ENCODE measurements around the gene RAB3C.

RAB3C gene

GRCh38 chr5:58731641-58732040, 148.8 kb downstream of the RAB3C start:
- DNase-seq (ENCODE audit: low read depth in 2 of 2): no peak

- DNase-seq (ENCODE audit: low read depth in 2 of 2): no peak
Measured at GRCh38 chr5:58735637-58736036, 152.8 kb downstream of the RAB3C start.

DNA sequence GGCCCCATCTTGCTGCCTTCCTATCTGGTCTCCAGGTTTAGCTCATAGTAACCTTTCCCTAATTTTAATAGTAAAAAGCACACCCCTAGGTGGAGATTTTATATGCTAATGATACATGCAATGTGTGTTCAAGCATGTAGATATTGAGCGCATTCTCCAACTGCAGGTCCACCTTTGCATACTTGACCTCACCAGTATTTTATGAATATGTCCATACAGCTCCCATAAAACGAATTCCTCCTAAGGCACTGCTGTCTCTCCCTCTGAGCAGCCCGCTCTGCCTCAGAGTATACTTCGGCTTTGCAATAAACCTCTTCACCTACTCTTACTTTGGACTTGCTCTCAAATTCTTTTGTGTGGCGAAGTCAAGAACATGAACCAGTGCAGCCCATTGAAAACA, 153.3 kb downstream of the RAB3C start:
- no peak for DNase-seq (ENCODE audit: low read depth in 2 of 2)

- DNase-seq (ENCODE audit: low read depth in 2 of 2): no peak
Measured at GRCh38 chr5:58737671-58738070, 154.8 kb downstream of the RAB3C start.

DNA sequence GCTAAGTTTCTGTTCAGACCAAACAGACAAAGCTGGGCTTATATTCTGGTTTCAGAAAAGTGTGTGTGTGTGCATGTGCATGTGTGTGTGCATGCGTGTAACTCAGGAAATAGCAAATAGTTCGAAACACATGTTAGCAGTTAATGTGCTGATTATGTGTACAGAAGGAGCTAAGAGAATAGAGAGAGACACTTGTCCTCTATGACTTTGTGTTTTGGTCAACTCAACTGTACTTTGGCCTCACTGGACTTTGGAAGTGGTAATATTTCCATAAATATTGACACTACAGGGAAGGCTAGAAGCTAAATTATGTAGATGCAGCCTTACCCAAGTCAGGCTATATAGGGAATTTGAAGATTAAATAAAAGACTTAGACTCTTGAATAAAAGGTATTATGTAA, 155.5 kb downstream of the RAB3C start:
- DNase-seq (ENCODE audit: low read depth in 2 of 2): no peak

DNA sequence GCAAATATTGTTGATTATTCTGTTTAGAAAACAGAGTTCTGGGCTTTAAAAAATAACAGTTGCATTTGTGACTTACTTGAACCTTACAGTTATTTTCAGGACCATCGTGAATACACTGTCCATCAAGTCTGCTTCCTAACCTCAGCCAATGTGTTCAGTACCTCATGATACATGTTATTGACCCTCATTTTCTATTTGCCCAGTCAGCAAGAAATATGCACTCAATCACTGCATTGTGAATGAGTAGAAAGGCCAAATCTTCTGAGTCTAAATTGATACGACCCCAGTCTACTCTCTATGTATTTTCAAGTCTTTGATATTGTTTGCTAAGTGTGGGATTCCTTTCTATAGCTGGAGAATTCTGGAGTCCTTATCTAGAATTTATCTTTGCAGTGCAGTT, 156.2 kb downstream of the RAB3C start:
- no peak for DNase-seq (ENCODE audit: low read depth in 2 of 2)

DNA sequence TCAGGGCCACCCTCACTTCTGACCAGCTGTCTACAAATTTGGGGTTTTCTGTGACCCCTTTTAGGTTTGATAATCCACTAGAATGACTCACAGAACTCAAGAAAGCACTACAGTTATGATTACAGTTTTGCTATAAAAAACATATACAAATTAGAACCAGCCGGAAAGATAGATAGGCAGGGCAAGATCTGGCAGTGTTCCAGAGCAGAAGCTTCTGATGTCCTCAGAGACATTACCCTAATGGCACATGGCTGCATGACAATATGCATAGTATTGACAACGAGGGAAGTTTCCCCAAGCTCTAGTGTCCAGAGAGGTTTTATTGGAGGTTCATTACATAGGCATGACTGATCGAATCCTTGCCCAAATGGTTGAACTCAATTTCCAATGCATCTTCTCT, 158.1 kb downstream of the RAB3C start:
- DNase-seq (ENCODE audit: low read depth in 2 of 2): no peak

- no peak for DNase-seq (ENCODE audit: low read depth in 2 of 2)
Measured at GRCh38 chr5:58745350-58745749, 162.5 kb downstream of the RAB3C start.

- DNase-seq (ENCODE audit: low read depth in 2 of 2): no peak
Measured at GRCh38 chr5:58746321-58746720, 163.4 kb downstream of the RAB3C start.

GRCh38 chr5:58750036-58750435, 167.2 kb downstream of the RAB3C start:
- DNase-seq (ENCODE audit: low read depth in 2 of 2): no peak

DNA sequence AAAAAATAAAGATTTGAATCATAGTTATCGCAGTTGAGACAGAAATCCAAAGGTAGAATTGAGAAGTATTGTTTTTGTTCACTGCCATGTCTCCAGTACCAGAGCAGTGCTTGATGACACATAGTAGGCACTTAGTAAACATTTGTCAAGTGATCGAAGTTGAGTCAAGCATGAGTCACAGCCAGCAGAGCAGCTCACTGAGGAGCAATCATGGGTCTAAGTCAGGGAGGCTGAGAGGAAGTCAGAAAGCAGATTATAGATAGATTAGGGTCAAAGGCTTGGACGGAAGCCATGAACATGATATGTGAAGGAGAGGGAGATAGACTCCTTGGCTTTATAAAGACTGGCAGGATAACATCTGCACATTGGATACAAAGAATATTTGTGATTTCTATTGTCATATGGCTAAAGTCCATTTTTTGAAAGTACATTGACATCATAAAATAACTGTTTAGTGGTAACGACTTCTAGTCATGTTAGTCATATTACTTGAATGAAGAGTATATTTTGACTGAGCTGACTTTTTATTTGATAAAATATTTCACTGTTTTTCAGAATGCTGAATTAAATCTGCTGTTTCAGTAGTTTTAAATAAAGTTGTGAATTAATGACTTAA, 168.5 kb downstream of the RAB3C start:
- no peak for DNase-seq (ENCODE audit: low read depth in 2 of 2)

DNA sequence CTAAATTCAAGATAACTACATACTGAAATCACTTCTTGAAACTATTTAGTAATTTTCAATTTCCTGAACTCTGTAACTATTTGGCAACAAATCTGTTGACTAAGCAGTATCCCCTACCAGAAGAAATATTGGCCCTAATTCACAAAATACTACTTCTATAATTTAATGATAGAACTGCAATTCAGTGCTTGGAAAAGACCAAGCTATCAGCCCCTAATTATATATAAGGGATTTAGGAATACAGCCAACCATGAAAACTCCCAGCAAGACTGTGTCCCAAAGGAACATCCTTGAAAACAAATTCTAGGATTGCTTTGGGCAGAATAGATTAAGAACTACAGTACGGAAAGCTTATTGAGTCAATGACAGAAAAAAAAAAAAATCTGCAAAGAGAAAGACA, 169.2 kb downstream of the RAB3C start:
- DNase-seq (ENCODE audit: low read depth in 2 of 2): no peak

DNA sequence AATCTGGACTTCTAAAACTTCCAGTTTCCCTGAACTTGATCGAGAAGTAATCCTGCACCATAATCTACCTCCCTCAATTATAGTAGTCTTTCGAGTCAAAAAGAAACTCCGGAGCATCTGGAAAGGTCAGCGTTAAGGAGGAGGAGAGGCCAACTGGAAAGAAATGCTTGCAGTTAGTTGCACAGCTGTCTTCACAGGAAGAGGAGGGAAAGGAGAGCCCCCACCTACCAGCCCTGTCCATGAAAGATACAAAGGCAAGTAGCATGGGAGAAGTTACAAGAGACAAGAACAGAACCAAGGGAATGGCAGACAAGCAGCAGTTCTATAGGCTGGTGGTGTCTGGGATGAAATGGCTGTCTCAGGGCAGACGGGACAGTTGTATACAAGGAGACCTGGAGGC, 170.6 kb downstream of the RAB3C start:
- no peak for DNase-seq (ENCODE audit: low read depth in 2 of 2)

GRCh38 chr5:58754250-58754649, 171.4 kb downstream of the RAB3C start:
- DNase-seq (ENCODE audit: low read depth in 2 of 2): no peak

- no peak for DNase-seq (ENCODE audit: low read depth in 2 of 2)
Measured at GRCh38 chr5:58755397-58755796, 172.5 kb downstream of the RAB3C start.

- no peak for DNase-seq (ENCODE audit: low read depth in 2 of 2)
Measured at GRCh38 chr5:58759745-58760144, 176.9 kb downstream of the RAB3C start.

DNA sequence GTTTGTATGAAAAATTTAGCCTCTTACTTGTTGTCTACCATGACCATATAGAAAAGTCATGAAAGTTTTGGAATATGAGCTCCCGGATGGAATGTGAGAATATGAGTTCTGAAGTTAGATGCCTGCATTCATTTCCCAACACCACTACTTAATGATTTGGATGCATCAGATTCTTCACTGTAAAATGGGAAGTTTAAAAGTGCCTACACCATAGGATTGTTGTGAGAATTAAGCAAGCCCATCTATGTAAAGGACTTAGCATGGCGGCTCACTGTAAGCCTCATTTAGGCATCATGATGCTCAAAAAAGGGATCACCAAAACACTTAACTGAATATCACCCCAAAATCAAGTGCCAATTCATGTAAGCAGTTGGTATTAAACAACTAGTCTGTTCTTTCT, 177.3 kb downstream of the RAB3C start:
- DNase-seq (ENCODE audit: low read depth in 2 of 2): no peak

- no peak for DNase-seq (ENCODE audit: low read depth in 2 of 2)
Measured at GRCh38 chr5:58761407-58761806, 178.5 kb downstream of the RAB3C start.

DNA sequence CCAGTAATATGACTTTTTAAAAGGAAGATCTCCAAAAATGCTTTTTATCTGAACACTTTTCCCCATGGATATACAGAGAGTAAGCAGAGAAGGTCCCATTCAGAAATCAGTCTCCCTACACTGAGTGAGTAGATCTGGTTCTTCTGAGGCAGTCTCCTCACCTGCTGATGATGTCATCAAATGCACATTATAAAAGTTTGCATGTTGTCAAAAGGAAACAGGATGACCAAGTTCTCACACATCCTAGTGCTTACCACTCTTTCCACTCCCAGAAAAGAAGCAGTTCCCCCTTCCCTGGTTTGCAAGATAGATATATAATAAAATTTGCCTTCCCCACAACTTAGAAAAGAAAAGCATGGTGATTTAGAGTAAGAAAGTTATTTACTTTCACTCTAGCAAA, 180.5 kb downstream of the RAB3C start:
- no peak for DNase-seq (ENCODE audit: low read depth in 2 of 2)

GRCh38 chr5:58764199-58764598, 181.3 kb downstream of the RAB3C start:
- DNase-seq (ENCODE audit: low read depth in 2 of 2): no peak

GRCh38 chr5:58765058-58765457, 182.2 kb downstream of the RAB3C start:
- DNase-seq (ENCODE audit: low read depth in 2 of 2): no peak

DNA sequence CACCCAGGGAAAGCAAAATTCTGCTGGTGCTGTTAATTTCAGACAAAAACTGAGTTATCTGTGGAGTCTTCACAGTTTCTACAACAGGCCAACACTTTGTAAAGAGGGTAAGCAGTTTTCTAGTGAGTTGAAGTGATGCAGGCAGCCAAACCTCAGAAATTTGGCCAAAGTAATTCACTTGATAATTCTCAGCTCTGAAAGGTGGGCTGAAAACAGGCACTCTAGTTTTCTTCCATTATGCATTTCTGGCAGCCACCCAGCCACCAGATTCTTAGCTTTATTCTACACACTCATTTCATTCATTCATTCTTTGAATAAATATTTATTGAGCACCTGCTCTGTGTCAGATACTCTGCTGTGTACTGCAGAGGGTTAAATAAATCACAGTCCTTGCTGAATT, 184.2 kb downstream of the RAB3C start:
- no peak for DNase-seq (ENCODE audit: low read depth in 2 of 2)

DNA sequence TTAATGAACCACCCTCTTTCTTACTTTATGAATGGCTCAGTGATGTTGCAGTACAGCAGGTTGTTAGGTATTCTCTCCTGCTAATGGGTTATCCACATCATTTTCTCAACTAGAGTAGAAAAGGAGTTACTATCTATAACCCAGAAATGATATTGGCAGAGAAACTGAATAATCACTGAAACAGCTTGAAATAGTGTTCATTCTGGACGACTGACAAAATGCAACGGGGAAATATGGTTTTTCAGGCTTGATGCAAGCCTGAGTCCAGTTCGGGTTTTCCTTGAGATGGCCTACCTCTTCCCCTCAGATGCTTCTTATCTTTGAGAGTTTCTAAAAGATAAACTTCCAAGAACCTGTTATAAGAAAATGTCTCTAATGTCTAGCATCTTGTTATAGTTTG, 187.3 kb downstream of the RAB3C start:
- DNase-seq (ENCODE audit: low read depth in 2 of 2): no peak

DNA sequence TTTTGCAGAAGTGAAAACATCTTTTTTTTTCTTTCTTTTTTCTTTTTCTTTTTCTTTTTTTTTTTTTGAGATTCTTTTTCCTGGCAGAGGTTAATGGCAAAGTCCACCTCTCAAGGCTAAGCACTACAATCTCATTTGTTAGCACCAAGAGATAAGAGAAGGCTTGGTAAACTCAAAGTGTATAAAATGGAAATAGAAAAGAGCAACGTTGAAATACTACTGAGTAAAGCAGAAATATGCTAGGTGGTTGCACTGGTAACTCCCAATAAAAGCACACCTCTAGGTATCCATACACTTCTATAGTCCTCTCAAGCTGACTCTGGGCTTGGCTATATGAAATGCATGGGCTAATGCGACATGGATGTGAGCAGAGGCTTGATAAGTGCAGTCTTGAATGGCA, 188.9 kb downstream of the RAB3C start:
- no peak for DNase-seq (ENCODE audit: low read depth in 2 of 2)
